Left kidney (tissue), 2 donors: ENCODE data around the gene UBXN7. TPM values are rescaled to one million over a fixed set of nuclear protein-coding genes. Genes with fewer than 3 reads are reported as not detected.
"Not testable (repeated sequence)": the region's sequence is repeated elsewhere in the genome, so short reads cannot be mapped to it uniquely, and the experiment has no call there.

ENCODE experiments used
- DNase-seq: peaks from one replicate; pipeline ENCODE4 v3.0.0-alpha.2; 2013
- polyA plus RNA-seq: library from polyadenylated mRNA; unstranded; fragments of 120-200 nt; gene quantifications from one replicate; pipeline ENCODE4 v1.2.1, GENCODE V29; 2013; ENCODE audit not compliant: insufficient read length

UBXN7 gene
- polyA plus RNA-seq, 1 donor: 39.7 TPM

- no peak for DNase-seq
Measured at GRCh38 chr3:196320137-196320536, 112.1 kb downstream of the UBXN7 start.

- peak; percentile 88 for DNase-seq
Measured at GRCh38 chr3:196317687-196318467, 114.3 kb downstream of the UBXN7 start, which contains the start of gene DYNLT2B. Gene DYNLT2B (minus strand): TSS chr3:196318240. CDS start chr3:196318152, 88 bp downstream.

- not testable (repeated sequence) for DNase-seq
Measured at GRCh38 chr3:196316799-196317686, 115.2 kb downstream of the UBXN7 start.

- no peak for DNase-seq
Measured at GRCh38 chr3:196315821-196316220, 116.4 kb downstream of the UBXN7 start.

- no peak for DNase-seq
Measured at GRCh38 chr3:196314597-196314996, 117.6 kb downstream of the UBXN7 start.

- DNase-seq: not testable (repeated sequence)
Measured at GRCh38 chr3:196314086-196314485, 118.1 kb downstream of the UBXN7 start.

- DNase-seq: not testable (repeated sequence)
Measured at GRCh38 chr3:196302960-196303359, 129.3 kb downstream of the UBXN7 start.

- not testable (repeated sequence) for DNase-seq
Measured at GRCh38 chr3:196302551-196302950, 129.7 kb downstream of the UBXN7 start.

GRCh38 chr3:196298521-196298920 lies 133.7 kb downstream of the UBXN7 start:
- DNase-seq: no peak

Other genes with a start within 250 kb of the UBXN7 start
- gene ZDHHC19, start 221.0 kb downstream of the UBXN7 start, polyA plus RNA-seq: not detected
- 18.0 TPM for gene SLC51A, start 215.9 kb downstream of the UBXN7 start, polyA plus RNA-seq
- 51.3 TPM for gene PCYT1A, start 144.7 kb downstream of the UBXN7 start, polyA plus RNA-seq
- gene DYNLT2B, start 114.2 kb downstream of the UBXN7 start, polyA plus RNA-seq: 42.9 TPM
- gene TM4SF19, start 94.0 kb downstream of the UBXN7 start, polyA plus RNA-seq: 0.48 TPM
- gene RNF168, start 71.3 kb upstream of the UBXN7 start, polyA plus RNA-seq: 21.9 TPM
- not detected for gene SMCO1, start 82.9 kb upstream of the UBXN7 start, polyA plus RNA-seq
- 18.5 TPM for gene WDR53, start 136.1 kb upstream of the UBXN7 start, polyA plus RNA-seq
- gene FBXO45, start 136.2 kb upstream of the UBXN7 start, polyA plus RNA-seq: 16.7 TPM
- 2.6 TPM for gene NRROS, start 207.3 kb upstream of the UBXN7 start, polyA plus RNA-seq